ENCODE measurements around the gene SUCLA2. TPM values are rescaled to one million over a fixed set of nuclear protein-coding genes. Genes with fewer than 3 reads are reported as not detected.
"Not testable (repeated sequence)": the region's sequence is repeated elsewhere in the genome, so short reads cannot be mapped to it uniquely, and the experiment has no call there.

Gene SUCLA2
- total RNA-seq, 1 donor from 2014 or later: 106 TPM

- no peak for DNase-seq
Observed at GRCh38 chr13:47990920-47991466, 10.1 kb downstream of the SUCLA2 start.

GRCh38 chr13:47990427-47990826, 10.6 kb downstream of the SUCLA2 start:
- no peak for DNase-seq

- DNase-seq: no peak
Observed at GRCh38 chr13:47983070-47983469, 18.0 kb downstream of the SUCLA2 start.

GRCh38 chr13:47976325-47976724, 24.7 kb downstream of the SUCLA2 start:
- no peak for DNase-seq

- no peak for DNase-seq
Observed at GRCh38 chr13:47964863-47965262, 36.2 kb downstream of the SUCLA2 start.

- no peak for DNase-seq
Observed at GRCh38 chr13:47962237-47962636, 38.8 kb downstream of the SUCLA2 start.

- DNase-seq: no peak
Observed at GRCh38 chr13:47959468-47960247, 41.4 kb downstream of the SUCLA2 start.

- no peak for DNase-seq
Observed at GRCh38 chr13:47957073-47957472, 44.0 kb downstream of the SUCLA2 start.

GRCh38 chr13:47955836-47956235, 45.2 kb downstream of the SUCLA2 start:
- DNase-seq: no peak

- no peak for DNase-seq
Observed at GRCh38 chr13:47949799-47950198, 51.3 kb downstream of the SUCLA2 start.

- no peak for DNase-seq
Observed at GRCh38 chr13:47945738-47946137, 55.3 kb downstream of the SUCLA2 start.

GRCh38 chr13:47945146-47945545, 55.9 kb downstream of the SUCLA2 start:
- not testable (repeated sequence) for DNase-seq

- no peak for DNase-seq
Observed at GRCh38 chr13:47934371-47934770, 66.7 kb downstream of the SUCLA2 start.

GRCh38 chr13:47932950-47933923, 67.8 kb downstream of the SUCLA2 start:
- DNase-seq: peak; percentile 48

GRCh38 chr13:47930649-47931165, 70.4 kb downstream of the SUCLA2 start:
- DNase-seq: no peak

- no peak for DNase-seq
Observed at GRCh38 chr13:47929156-47929555, 71.9 kb downstream of the SUCLA2 start.

- DNase-seq: no peak
Observed at GRCh38 chr13:47917022-47917574, 84.0 kb downstream of the SUCLA2 start.

GRCh38 chr13:47908197-47908902, 92.7 kb downstream of the SUCLA2 start:
- no peak for DNase-seq

- no peak for DNase-seq
Observed at GRCh38 chr13:47904891-47905290, 96.2 kb downstream of the SUCLA2 start.

- no peak for DNase-seq
Observed at GRCh38 chr13:47904241-47904640, 96.8 kb downstream of the SUCLA2 start.

GRCh38 chr13:47903836-47904235, 97.2 kb downstream of the SUCLA2 start:
- no peak for DNase-seq

GRCh38 chr13:47901441-47901840, 99.6 kb downstream of the SUCLA2 start:
- no peak for DNase-seq
